HepG2 (cell line): ENCODE measurements around the gene MT1A. TPM values are rescaled to one million over a fixed set of nuclear protein-coding genes. Genes with fewer than 3 reads are reported as not detected.

Source experiments
- ADNP ChIP-seq: sonication (generic); formaldehyde crosslinking; IDR thresholded peaks from 2 replicates; pipeline ENCODE4 v1.4.0; 2020; ENCODE audit warnings: missing genetic modification reagents
- CREB1 ChIP-seq, 2 experiments: fragments of 450-650 bp in 1 of 2; IDR thresholded peaks; 2 replicates each; pipeline ENCODE4 v1.6.1; 2016 to 2017; ENCODE audit warnings: control low read depth in 1 of 2, mild to moderate bottlenecking in 1 of 2, missing compliant biosample characterization in 1 of 2, missing genetic modification characterization in 1 of 2
- FOXA1 ChIP-seq, 2 experiments: fragments of 450-650 bp in 1 of 2; sonication (generic) in 1 of 2; formaldehyde crosslinking in 1 of 2; IDR thresholded peaks; 2 replicates each; pipeline versions ENCODE4 v1.4.0 to v1.6.1; 2016 to 2020; ENCODE audit warnings: missing genetic modification reagents in 1 of 2
- IKZF4 ChIP-seq: sonication (generic); formaldehyde crosslinking; IDR thresholded peaks from 2 replicates; pipeline ENCODE4 v1.5.1; 2020; ENCODE audit warnings: borderline replicate concordance, mild to moderate bottlenecking, low read depth, missing genetic modification reagents; ENCODE audit errors: not compliant biosample characterization
- NFE2L2 ChIP-seq: fragments of 150-350 bp; IDR thresholded peaks from 2 replicates; pipeline ENCODE4 v1.6.1; 2014; ENCODE audit warnings: low read length
- PRPF4 ChIP-seq: fragments of 200-400 bp; formaldehyde crosslinking; IDR thresholded peaks from 2 replicates; pipeline ENCODE4 v1.6.1; 2016; ENCODE audit warnings: low read length, low read depth; ENCODE audit not compliant: poor library complexity, severe bottlenecking
- ZNF17 ChIP-seq: sonication (generic); formaldehyde crosslinking; IDR thresholded peaks from 2 replicates; pipeline ENCODE4 v1.5.0; 2020; ENCODE audit warnings: mild to moderate bottlenecking, missing genetic modification reagents
- ZNF382 ChIP-seq: sonication (generic); formaldehyde crosslinking; IDR thresholded peaks from 2 replicates; pipeline ENCODE4 v1.5.0; 2020; ENCODE audit warnings: missing genetic modification reagents, mild to moderate bottlenecking, borderline replicate concordance
- ZNF451 ChIP-seq: sonication (generic); formaldehyde crosslinking; IDR thresholded peaks from 2 replicates; pipeline ENCODE4 v1.5.0; 2020; ENCODE audit warnings: mild to moderate bottlenecking, missing genetic modification reagents
- ZNF616 ChIP-seq: sonication (generic); formaldehyde crosslinking; IDR thresholded peaks from 2 replicates; pipeline ENCODE4 v1.5.0; 2020; ENCODE audit warnings: low read depth, mild to moderate bottlenecking, missing genetic modification reagents
- ZSCAN9 ChIP-seq: IDR thresholded peaks from 2 replicates; pipeline ENCODE4 v1.6.1; 2016; ENCODE audit warnings: borderline replicate concordance
- polyA plus RNA-seq, 8 experiments: library from polyadenylated mRNA; depleted of rRNA in 3 of 8; stranded (reverse) in 7 of 8; unstranded in 1 of 8; fragments of >200 nt; fragmentation: Illumina TruSeq in 4 of 8; extraction: Trizol in 4 of 8; gene quantifications; 2 replicates each; pipeline versions ENCODE4 v1.2.1 to v1.2.3, GENCODE V29; 2011 to 2016; ENCODE audit warnings: low read depth in 4 of 8, missing spikeins in 1 of 8, mixed read lengths in 1 of 8; ENCODE audit not compliant: insufficient read depth in 1 of 8
- total RNA-seq, 5 experiments: library from RNA; depleted of rRNA; stranded (reverse); fragments of >200 nt; fragmentation: Illumina TruSeq; extraction: Trizol; gene quantifications; 2 replicates each; pipeline ENCODE4 v1.2.3, GENCODE V29; 2016; ENCODE audit warnings: low read depth in 1 of 5
- TF ChIP-seq, protein P1 (sequence below): sonication (generic); formaldehyde crosslinking; IDR thresholded peaks from 2 replicates; pipeline ENCODE4 v1.5.0; 2020; ENCODE audit warnings: mild to moderate bottlenecking, low read depth, missing genetic modification reagents, borderline replicate concordance
- TF ChIP-seq, protein P2 (sequence below), 2 experiments: sonication (generic) in 1 of 2; formaldehyde crosslinking in 1 of 2; IDR thresholded peaks; 2 replicates each; pipeline versions ENCODE4 v1.4.0 to v1.6.1; 2016 to 2020; ENCODE audit warnings: borderline replicate concordance in 1 of 2, low read depth in 1 of 2, mild to moderate bottlenecking in 1 of 2, missing genetic modification reagents in 1 of 2
- TF ChIP-seq, protein P3 (sequence below): IDR thresholded peaks from 2 replicates; pipeline ENCODE4 v1.6.1; 2016; ENCODE audit warnings: low read depth, borderline replicate concordance

MT1A gene
- total and polyA plus RNA-seq, 2 of the 13 experiments (the other 11 are each of a cell fraction or from before 2014, with no cell fraction given) = 8.3 to 10.4 TPM

DNA sequence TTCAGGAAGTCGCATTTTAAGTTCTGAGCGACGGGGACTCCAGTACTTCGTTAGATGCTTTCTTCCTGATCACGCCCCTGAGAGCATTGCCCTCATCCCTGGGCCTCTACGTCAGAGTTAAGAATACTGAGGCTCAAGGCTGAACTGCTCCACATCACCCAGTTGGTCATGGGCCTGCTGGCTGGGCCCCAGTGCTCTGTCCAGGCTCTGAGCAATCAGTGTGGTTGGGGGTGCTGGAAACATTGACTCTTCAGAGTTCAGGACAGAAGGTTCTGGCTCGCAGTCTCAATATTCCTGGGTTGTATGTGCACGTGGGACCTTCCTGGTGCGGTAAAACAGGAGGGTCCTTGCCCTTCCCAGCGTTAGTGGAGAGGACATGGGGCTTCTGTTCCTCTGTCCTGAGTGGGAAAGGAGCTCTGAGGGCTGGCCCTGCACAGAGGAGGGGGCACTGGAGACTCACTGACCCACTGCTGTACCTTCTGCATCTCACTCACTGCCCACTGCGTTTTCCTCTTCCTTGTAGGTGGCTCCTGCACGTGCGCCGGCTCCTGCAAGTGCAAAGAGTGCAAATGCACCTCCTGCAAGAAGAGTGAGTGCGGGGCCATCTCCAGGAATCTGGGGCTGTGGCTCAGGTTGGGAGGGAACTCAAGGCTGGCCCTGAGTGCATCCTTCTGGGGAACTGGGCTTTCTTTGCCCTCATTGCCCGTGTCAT lies 12.4 kb upstream of the MT1A start (continued):
- TF ChIP-seq ZNF17 (no peak), FOXA1 (IDR thresholded peaks at IDR 0.05) (no peak), FOXA1 (CRISPR knock-in tag; IDR thresholded peaks at IDR 0.05) (no peak), ZNF382 (no peak), CREB1 (IDR thresholded peaks at IDR 0.05) (no peak), CREB1 (CRISPR knock-in tag; IDR thresholded peaks at IDR 0.05) (peak; percentile 19; the same call in 1 of the 2 replicates), ZNF451 (CRISPR knock-in tag) (0 out of 2 replicates have a peak, but pooled peaks have one; percentile 10), ADNP (CRISPR knock-in tag) (no peak), ZNF616 (no peak), ZSCAN9 (no peak), NFE2L2 (no peak), IKZF4 (peak; percentile 43), PRPF4 (no peak)
- TF ChIP-seq, protein P1, sequence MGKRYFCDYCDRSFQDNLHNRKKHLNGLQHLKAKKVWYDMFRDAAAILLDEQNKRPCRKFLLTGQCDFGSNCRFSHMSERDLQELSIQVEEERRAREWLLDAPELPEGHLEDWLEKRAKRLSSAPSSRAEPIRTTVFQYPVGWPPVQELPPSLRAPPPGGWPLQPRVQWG (CRISPR knock-in tag) = no peak
- TF ChIP-seq, protein P2, sequence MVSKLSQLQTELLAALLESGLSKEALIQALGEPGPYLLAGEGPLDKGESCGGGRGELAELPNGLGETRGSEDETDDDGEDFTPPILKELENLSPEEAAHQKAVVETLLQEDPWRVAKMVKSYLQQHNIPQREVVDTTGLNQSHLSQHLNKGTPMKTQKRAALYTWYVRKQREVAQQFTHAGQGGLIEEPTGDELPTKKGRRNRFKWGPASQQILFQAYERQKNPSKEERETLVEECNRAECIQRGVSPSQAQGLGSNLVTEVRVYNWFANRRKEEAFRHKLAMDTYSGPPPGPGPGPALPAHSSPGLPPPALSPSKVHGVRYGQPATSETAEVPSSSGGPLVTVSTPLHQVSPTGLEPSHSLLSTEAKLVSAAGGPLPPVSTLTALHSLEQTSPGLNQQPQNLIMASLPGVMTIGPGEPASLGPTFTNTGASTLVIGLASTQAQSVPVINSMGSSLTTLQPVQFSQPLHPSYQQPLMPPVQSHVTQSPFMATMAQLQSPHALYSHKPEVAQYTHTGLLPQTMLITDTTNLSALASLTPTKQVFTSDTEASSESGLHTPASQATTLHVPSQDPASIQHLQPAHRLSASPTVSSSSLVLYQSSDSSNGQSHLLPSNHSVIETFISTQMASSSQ (IDR thresholded peaks at IDR 0.05; ENCODE audit: low read depth) = no peak
- TF ChIP-seq, protein P2 (CRISPR knock-in tag; IDR thresholded peaks at IDR 0.05; ENCODE audit: borderline replicate concordance) = no peak
- TF ChIP-seq, protein P3, sequence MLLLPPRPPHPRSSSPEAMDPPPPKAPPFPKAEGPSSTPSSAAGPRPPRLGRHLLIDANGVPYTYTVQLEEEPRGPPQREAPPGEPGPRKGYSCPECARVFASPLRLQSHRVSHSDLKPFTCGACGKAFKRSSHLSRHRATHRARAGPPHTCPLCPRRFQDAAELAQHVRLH (CRISPR knock-in tag) = no peak
